ENCODE results near the gene PTGFRN.

PTGFRN gene

DNA sequence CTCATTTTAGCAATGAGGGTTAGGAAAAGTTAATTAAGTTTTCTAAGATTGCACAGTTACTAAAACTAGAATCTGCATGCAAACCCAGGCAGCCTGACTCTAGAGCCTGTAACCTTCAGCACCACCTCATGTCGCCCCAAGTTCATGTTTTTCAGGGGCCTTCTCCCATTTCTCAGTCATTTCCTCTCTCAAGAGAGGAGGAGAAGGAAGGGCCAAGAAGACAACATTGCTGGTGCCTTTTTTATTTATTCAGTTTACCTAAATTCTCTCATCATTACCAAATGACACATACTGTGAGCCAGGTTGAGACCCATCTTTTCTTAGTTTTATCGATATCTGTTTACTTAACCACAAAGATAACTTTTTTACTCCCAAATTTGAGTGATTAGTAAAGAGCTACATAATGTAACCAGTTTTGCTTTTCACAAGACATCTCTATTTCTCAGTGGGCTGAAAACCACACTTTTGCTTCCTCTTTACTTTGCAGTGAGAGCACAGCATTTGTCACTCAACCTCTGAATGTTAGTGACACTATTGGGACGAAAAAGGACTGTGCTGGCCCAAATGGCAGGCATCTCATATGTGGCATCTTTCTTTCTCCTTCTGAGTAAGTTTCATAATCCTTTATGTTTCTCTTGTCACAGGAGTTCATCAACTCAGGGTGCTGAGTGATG, 91.7 kb downstream of the PTGFRN start, which contains the start of gene CD101:
Gene CD101, plus strand, starts transcription at position 507 of the 674 bp plus-strand sequence. Its CDS starts 58 bp downstream, at position 565.
- no peak for DNase-seq (ENCODE audit: low read depth)

DNA sequence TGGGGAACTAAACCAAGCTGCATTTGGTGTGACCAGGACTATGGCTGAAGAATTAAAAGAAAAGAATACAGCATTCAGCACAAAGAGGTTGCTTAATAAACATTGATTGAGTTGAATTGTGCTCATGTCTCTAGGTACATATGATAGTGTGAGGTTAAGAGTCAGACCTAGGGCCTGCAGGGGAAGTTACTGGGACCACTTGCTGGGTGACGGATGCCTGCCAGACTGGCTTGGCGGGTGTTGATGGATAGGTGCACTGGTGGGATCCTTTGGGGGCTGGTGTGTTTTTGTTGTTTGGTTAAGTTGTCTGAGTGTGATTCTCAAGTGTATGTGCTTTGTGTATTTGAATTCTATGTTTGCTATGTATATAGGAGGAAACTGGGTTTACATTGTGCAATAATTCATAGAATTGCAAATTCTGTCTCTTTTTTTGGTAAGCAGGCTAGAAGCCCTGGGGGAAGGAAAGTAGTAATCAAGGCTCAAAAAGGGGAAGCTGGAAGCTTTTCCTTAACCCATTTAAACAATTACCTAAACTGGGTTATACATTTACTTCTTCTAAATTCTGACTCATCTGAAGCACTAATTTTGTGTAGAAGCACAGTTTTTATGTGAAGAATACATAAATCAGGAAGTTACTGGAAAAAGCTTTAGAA, 93.6 kb downstream of the PTGFRN start:
- DNase-seq (ENCODE audit: low read depth) = no peak

DNA sequence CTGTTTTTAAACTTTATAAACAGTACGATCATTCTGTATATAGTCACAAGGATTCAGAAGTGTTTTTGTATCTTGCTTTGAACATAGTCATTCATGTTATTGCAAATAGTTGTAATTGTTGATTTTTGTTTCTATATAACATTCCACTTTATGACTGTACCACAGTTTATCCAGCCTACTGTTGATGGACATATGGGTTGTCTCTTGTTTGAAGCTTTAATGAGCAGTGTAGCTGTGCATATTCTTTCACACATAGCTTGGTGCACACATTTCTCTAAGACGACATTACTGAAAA, 98.0 kb downstream of the PTGFRN start:
- no peak for DNase-seq (ENCODE audit: low read depth)

DNA sequence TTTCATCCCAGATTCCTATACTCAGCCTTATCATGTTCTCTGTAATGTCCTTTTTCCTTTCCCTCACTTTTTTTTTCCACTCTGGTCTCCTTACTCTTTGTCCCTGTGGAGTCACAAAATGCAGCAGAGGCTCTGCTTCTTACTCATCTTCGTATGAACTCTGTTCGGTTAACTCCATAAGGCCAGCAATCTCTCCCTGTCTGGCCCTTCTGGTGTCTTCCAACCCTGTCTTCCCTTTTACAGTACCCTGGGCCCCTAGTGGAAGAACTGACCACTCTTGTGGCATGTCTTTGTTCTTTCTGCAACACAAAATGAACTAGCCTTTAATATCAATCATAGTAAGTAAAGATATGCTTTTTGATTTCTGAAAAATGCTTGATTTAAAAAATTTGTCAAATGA, 98.9 kb downstream of the PTGFRN start:
- no peak for DNase-seq (ENCODE audit: low read depth)

DNA sequence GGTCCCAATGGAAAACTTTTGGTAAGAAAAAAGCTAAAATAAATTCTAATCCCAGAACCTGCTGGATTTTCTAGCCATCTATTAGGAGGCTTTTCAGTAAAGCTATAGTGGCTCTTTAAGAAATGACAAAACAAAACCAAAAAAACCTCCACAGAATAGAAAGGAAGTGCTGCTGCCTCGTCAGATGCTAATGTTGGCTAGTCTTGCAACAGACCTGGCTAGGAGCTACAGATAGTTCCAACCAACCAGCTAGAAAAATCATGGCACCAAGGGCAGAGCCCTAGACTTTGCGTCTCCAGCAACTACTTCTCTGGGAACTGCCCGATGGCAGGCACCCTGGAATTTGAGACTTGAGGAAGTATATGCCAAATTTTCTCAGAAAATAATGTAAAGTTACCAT, 99.4 kb downstream of the PTGFRN start:
- no peak for DNase-seq (ENCODE audit: low read depth)

DNA sequence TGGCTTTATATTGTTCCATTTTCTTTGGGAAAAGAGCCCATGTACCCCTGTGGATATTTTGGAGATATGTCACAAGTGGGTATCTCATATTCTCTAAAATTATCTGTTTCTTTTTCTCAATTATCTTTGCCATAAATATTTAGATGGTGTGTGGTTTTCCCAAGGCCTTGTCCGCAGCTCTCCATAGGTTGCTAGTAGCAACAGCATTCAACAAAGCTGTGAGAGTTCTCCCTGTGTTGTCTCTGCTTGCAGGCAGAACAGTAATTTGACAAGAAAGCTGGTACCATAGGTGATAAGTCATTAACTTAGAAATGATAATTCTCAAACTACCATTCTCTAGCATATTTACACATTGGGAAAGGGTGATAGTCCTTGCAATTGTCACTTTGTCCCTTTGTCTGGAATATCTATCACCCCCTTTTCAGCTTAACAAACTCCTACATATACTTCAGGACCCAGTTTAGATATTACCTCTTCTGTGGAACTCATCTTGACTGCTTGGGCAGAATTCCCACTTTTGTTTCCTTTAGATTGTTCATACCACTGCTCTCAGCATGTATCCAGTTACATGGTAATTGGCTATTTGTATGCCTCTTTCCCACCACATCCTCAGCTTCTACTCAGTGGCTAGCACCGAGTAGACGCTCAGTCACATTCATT, 100.7 kb downstream of the PTGFRN start:
- DNase-seq (ENCODE audit: low read depth) = no peak

DNA sequence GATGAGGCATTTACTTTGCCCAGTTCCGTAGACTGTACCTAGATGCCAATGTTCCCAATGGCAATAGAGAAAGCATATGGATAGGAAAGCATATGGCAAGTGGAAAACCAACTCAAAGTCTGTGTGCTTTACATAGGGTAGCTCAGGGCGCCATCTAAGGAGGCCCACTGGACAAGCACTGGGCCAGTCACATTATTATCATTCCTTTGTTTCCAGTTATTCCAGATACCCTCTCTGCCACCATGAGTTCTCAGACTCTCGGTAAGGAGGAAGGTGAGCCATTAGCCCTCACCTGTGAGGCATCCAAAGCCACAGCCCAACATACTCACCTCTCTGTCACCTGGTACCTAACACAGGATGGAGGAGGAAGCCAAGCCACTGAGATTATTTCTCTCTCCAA, 101.6 kb downstream of the PTGFRN start:
- DNase-seq (ENCODE audit: low read depth) = no peak

DNA sequence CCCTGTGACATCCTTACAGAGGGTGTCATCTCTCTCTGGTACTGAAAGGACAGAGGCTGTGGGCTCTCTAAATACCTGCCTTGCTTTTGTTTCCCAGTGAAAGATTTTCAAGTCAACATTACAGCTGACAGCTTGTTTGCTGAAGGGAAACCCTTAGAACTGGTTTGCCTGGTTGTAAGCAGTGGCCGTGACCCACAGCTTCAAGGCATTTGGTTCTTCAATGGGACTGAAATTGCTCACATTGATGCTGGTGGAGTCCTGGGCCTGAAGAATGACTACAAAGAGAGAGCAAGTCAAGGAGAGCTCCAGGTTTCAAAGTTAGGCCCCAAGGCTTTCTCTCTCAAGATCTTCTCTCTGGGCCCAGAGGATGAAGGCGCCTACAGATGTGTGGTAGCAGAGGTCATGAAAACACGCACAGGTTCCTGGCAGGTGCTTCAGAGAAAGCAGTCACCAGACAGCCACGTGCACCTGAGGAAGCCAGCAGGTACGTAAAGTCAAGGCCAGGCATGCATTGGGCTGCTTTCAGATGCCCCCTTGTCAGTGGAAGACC, 103.7 kb downstream of the PTGFRN start:
- DNase-seq (ENCODE audit: low read depth) = no peak

DNA sequence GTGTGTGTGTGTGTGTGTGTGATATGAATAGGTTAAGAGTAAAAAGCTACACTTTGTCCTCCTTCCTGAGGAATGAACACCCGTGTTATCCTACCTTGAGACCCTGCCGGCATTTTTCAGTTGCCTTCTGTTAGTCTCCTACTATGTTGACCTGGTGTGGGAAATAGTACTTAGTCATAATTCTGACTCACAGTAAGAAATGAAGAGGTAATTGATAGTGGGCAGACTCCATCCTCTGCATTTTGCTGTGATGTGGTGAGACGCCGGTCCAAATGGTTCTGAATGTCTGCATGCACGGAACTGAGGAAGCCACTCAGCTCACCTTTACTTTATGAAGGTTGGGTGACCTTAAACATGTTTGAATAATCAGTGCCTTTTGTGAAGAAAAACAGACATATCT, 104.5 kb downstream of the PTGFRN start:
- DNase-seq (ENCODE audit: low read depth) = no peak

DNA sequence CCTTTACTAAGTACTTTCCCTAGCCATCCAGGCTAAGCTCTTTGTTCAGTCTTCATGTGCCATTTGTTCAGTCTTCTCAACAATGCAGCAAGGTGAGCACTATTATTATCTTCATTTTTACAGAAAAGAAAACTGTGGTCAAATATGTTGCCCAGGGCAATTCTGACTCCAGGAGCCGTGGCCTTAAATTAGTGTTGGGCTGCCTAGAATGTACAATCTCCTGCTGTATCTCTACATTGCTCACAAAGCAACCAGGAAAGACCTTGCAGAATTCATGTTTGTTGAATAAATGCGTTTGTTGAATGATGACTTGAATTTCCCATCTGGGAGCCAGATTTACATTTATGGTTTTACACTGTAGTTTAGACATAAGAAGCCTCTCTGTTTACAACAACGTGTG, 106.0 kb downstream of the PTGFRN start:
- DNase-seq (ENCODE audit: low read depth) = no peak

DNA sequence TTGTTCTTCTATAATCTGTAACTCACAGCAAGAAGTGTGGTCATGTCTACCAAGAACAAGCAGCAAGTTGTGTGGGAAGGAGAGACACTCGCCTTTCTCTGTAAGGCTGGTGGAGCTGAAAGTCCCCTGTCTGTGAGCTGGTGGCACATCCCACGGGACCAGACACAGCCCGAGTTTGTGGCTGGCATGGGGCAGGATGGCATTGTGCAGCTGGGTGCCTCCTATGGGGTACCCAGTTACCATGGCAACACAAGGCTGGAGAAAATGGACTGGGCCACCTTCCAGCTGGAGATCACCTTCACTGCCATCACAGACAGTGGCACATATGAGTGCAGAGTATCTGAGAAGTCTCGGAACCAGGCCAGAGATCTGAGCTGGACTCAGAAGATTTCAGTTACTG, 107.3 kb downstream of the PTGFRN start:
- DNase-seq (ENCODE audit: low read depth) = no peak

DNA sequence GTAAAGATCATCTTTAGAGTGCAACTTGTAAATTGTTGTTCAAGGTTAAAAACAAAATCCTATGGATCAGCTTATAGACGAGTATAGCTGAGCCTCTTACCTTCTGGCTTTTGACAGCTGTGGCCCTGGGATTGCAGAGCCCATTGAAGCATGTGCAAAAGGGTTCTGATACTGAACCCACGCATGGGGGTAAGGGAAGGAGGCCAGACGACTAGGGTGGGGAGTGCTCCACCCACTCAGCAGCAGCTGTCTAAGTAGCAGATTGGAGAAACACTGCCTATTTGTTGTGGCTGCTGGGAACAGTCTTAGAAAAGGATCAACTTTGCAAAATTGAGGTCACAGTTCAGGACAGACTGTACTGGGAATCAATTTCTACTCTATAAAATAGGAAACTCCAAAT, 107.9 kb downstream of the PTGFRN start:
- DNase-seq (ENCODE audit: low read depth) = no peak

DNA sequence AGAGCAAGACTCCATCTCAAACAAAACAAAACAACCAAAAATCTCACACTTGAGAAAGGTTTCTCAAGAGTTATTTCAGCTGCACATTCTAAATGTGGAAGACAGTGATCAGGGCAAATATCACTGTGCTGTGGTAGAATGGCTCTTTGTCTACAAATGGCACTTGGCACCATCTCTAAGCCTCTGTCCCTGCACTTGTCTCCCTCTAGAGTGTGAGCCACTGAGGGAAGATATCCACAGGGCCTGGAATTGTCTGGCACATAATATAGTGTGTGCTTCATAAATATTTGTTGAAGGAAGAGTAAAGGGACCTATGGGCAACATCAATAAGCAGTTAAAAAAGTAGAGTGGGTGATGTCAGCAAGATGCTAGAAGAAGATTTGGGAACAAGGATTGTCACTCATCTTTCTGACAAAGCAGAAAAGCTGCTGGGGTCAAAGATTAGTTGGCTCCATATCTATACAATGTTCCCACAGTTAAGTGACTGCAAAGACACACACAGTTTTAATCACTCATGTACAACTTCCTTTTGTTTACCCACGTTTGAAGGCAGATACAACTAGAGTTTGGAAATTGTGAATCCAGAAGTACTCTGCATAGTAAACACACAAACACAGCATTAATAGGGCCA, 110.9 kb downstream of the PTGFRN start:
- no peak for DNase-seq (ENCODE audit: low read depth)

DNA sequence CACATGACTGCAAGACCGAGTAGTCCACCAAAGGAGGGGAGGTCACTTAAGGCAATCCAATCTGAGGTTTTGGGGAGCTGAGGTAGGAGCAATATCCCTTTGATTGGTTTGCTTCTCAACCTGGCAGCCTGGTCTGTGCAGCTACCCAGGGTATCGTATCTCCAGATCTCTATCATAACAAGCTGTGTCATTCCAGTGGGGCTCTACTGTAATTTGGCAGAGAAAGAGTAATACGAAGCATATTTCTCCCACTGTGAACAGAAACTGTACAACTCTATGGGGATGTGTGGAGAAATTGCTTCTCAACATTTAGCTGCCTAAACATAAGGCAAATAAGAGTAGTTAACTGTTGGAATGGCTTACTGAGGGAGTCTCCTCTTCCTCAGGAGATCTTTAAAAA, 112.4 kb downstream of the PTGFRN start:
- no peak for DNase-seq (ENCODE audit: low read depth)

DNA sequence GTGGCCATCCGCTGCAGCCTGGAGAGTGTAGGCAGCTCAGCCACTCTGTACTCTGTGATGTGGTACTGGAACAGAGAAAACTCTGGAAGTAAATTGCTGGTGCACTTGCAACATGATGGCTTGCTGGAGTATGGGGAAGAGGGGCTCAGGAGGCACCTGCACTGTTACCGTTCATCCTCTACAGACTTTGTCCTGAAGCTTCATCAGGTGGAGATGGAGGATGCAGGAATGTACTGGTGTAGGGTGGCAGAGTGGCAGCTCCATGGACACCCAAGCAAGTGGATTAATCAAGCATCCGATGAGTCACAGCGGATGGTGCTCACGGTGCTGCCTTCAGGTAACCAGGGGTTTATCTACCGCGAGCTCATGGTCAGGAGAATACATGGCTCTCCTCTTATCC, 115.9 kb downstream of the PTGFRN start:
- DNase-seq (ENCODE audit: low read depth) = no peak

DNA sequence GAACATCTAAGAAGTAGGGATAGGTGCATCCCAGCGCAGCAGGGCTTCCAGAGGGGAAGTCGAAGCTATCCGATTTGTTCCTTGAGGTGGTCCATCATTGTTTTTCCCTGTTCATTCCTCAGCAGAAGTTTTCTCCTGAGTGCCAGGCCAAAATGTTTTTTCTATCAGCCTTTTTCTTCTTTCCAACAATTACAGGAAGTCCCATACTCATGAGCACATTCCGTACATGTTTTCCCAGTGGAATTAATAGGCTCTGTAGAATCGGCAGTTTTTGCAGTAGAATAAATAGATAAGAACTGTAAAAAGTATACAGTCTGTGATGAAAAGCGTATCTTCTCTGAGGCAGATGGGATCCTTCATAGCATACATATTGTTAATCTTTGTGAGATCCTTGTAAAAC, 116.6 kb downstream of the PTGFRN start:
- DNase-seq (ENCODE audit: low read depth) = no peak

DNA sequence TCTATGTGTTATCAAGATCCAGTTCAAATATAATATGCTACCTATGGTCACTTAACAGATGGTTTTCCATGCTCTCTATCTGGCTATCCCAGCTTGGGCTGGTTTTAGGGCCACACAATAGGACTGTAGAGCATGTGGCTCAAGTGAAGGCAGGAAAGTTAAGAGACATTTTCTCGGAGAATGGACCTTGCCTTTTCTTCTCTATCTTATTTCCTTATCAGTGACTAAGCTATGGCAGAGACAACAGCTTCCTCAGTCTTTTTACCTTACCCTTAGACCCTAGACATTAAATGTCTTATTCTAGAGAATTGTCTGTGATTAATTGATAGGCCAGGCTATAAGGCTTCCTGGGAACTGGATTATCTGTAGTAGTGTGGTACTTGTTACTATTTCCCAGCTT, 120.0 kb downstream of the PTGFRN start:
- no peak for DNase-seq (ENCODE audit: low read depth)

DNA sequence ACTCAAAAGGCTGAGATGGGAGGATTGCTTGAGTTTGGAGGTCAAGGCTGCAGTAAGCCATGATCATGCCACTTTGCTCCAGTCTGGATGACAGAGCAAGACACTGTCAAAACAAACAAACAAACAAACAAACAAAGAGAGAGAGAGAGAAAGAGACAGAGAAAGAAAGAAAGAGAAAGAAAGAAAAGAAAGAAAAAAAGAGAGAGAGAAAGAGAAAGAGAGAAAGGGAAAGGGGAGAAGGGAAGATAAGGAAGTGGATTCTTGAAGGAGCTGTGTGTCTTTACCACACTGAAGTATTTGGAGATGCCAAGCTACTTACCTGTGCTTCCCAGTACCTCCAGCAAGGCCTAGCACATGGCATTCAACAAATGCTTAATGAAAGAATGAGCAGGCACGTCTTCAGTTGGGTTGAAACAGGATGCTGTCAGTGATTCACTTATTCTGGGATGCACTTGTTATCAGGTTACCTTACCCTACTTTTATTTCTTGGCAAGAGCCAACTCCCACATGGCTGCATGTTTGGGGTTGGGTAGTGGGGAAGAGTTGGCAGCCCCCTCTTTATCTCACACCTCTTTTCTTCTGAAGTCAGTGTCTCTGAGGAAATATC, 120.7 kb downstream of the PTGFRN start:
- DNase-seq (ENCODE audit: low read depth) = no peak

DNA sequence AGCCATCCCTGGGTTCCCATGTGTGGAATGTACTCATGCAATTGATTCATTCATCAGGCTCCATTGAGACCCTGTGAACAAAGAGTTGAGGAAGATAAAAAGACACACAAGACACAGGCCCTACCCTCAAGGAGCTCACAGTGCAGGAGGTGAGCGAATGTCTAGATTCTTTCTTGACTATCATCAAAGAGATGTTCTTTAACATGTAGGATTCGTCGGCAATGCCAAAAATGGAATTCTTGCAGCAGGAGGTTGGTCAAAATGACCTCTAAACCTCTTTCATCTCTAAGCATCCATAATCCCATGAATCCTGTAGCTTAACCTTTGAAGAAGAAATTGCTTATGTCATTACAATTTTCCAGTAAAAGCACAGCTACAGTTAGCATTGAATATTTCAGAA, 122.5 kb downstream of the PTGFRN start:
- DNase-seq (ENCODE audit: low read depth) = no peak

DNA sequence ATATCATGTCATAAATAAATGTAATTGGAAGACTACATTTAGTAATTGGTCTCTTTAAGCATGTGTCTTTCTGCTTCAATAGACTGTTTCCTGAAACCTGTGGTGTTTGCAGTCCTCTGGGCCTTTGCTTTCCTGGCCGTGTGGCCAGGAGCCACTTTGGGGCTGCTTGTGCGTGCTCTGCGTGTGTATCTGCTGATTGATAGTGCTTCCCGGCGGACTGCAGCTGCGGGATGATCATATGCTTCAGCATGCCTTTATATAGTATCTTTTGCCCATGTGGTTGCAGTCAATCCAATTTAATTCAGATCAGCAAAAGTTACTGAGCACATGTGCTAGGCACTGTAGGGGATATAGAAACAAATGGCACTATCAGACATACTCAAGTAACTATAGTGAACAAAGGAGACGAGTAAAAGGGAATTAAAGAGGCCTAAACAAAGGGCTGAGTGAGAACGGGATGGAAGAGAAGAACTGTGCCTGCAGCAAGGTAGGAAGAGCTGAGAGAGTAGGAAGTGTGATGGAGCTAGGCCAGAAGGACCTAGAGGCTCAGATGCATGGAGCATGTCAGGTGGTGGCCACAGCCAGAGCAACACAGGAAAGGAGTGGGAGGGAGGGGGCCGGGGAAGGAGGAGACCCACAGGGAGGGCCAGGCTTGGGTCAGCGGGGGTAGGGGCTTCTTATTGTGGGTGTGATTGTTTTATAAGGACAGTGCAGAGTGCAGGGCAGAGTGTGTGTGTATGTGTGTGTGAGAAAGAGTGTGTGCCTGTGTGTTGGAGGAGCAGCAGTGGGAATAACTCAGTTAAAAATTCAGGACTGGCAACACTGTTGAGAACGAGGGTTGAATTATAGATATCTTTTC, 123.2 kb downstream of the PTGFRN start:
- no peak for DNase-seq (ENCODE audit: low read depth)

DNA sequence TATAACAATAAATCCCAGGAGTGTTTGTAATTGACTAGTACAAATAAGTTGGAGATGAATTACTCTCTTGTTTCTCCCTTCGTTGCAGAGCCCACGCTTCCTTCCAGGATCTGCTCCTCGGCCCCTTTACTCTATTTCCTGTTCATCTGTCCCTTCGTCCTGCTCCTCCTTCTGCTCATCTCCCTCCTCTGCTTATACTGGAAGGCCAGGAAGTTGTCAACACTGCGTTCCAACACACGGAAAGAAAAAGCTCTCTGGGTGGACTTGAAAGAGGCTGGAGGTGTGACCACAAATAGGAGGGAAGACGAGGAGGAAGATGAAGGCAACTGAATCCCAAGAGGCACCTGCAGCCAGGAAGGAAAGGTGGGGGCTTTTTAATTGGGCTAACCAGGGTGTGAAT, 124.1 kb downstream of the PTGFRN start:
- DNase-seq (ENCODE audit: low read depth) = no peak
